HG03469 (cell line): ENCODE results near the gene SLC40A1.
"Not testable (repeated sequence)": the region's sequence is repeated elsewhere in the genome, so short reads cannot be mapped to it uniquely, and the experiment has no call there.

Experiments used
- ATAC-seq: cut with Tn5 transposase; IDR thresholded peaks from one replicate; pipeline ENCODE4 v1.9.1; 2021; ENCODE audit warnings: mild to moderate bottlenecking, moderate library complexity, moderate number of reproducible peaks; ENCODE audit not compliant: unreplicated experiment

The SLC40A1 gene

DNA sequence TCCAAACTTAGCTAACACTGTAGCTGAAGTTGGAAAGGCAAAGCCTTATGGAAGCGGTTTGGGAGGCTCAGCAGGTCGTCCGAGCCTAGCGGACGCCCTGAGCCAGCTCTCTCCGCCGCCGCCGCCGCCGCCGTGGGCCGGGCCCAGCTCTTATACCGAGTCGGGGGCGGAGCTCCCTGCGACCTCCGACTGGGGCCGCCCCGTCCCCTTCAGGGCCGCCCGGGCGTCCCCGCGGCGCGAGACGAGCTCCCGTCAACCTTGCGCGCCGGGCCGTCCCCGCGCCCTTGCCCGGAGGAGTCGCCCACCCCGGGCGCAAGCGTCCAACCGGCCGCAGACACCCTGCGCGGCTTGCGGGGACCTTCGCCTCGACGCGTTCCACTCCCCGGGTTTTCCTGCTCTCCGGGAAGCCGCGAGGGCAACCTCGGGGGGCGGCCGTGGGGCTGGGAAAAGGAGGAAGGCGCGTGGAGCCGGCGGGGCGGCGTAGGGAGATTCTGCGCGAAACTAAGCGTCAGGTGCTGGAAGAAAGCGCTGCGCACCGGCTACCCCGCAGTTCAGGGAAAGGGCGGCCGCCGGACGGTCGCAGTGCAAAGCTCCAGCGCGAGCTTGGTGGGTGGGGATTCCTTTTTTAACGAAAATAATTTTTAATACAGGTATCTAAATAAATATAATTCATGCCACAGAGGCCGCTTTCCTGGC is at the start of gene SLC40A1:
Gene SLC40A1 (minus strand): TSS at position 129 of the 696 bp plus-strand sequence. CDS start 326 bp downstream, outside the sequence.
- ATAC-seq, result no peak

DNA sequence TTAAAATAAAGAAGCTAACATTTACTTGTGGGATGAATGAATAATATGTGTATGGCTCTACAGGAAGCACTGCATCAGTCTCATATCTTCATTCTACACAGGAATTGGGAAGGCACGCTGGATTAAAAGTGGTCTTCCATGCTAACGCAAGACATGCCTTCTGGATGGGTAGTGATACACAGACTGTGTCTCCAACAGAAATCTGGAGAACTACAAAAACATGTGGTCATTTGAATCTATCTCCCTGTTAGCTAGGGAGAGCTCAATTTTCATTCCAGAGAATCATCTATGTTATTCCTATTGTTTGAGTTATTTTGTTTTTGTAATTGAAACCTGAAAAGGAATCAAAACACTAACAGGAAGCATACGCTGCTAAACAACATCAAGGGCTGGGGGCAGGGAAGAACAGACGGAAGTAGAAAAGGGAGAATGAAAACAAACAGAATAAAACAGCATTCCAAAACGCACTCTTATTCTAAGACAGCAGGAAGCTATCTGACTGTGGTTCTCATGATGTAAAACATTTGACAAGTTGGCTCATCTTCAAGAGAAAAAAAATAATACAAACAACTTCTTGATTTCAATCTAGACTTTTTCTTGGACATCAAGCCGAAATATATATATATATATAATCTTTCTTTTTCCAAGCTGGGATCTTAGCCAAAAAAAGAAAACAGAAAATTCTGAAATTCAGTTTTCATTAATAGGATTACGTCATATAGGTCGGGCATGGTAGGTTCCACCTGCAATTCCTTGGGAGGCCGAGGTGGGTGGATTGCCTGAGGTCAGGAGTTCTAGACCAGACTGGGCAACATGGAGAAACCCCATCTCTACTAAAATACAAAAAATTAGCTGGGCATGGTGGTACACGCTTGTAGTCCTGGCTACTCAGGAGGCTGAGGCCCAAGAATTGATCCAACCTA is 49.2 kb upstream of the SLC40A1 start:
- no peak for ATAC-seq

- ATAC-seq, result no peak
These were observed 48.4 kb upstream of the SLC40A1 start for GRCh38 chr2:189628817-189629530.

DNA sequence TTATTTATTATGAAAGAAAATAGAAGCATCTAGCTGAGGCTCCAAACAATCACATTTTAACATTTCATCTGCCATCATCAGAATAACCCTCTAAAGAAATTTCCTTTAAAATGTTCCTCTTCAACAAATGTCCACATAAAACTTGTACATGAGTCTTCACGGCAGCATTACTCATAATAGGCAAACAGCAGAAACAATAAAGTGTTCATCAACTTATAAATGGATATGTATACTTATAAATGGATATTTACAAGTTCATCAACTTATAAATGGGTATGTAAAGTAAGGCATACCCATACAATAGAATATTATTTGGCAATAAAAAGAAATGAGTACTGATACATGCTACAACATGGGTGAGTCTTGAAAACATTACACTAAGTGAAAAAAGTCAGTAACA is 47.2 kb upstream of the SLC40A1 start:
- no peak for ATAC-seq

DNA sequence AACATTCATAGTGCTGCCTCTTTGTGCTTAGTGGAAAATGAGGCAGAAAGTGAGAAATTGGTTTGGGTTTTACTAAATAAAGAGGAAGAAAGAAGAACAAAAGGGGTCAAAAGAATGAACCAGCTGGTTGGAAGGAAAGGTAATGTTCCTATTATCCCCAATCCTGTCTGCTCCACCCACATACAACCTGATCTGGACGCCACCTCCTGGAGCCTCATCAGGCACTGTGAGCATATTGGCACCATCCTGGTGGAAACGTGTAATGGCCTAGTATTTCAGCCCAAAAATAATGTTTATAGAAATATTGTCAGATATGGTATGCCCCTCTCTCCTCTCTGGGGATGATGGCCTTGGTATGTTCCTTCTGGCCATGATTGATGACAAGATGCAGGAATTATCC is 45.0 kb upstream of the SLC40A1 start:
- ATAC-seq, result no peak

DNA sequence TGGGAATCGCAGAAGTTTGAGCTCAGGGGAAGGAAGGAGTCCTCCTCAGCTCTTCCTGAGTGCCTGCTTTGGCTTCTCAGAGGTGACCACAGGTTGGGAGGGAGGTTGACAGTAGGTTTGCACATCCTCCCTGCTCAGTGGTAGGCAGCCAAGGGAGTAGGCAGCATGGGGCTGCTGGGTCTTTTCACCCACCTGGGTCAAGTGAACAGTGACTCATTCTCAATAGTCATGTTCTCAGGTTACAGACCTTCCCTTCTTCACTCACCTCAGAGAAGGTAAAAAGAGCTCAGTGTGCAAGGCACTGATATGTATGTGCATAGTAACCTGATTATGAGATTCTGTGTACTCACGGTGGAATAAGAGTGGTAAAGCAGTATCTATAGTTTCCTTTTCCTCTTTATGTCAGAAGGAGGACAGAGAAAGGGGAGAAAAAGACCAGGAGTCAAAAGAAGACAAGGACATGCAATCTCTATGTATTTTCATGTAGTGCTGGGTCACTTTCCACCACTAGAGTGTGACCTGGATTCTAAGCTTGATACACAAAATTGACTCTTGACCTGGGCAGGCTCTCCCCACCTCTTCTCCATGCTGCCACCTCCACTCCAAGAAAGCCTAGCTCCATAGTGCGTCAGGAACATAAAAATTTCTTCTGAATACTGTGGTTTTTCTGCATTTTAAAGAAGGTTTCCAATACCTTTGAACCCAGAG is 44.2 kb upstream of the SLC40A1 start:
- ATAC-seq, result no peak

GRCh38 chr2:189623049-189623448 is 42.5 kb upstream of the SLC40A1 start:
- ATAC-seq, result no peak

- no peak for ATAC-seq
These were observed 41.2 kb upstream of the SLC40A1 start for GRCh38 chr2:189621781-189622180.

DNA sequence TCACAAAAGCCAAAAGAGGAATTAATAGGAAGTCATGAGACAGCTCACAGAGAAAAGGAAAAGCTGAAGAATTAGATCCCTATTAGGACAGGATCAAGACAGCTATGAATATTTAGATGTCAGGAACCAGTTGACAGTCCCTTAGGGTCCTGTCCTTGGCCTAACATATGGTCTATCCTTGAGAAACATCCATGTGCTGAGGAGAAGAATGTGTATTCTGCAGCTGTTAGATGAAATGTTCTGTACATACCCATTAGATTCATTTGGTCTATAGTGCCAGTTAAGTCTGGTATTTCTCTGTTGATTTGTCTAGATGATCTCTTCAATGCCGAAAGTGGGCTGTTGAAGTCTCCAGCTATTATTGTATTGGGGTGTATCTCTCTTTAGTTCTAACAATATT is 37.6 kb upstream of the SLC40A1 start:
- no peak for ATAC-seq

GRCh38 chr2:189614585-189614984 is 34.0 kb upstream of the SLC40A1 start:
- no peak for ATAC-seq

GRCh38 chr2:189613650-189614420 is 33.2 kb upstream of the SLC40A1 start:
- ATAC-seq, result no peak

DNA sequence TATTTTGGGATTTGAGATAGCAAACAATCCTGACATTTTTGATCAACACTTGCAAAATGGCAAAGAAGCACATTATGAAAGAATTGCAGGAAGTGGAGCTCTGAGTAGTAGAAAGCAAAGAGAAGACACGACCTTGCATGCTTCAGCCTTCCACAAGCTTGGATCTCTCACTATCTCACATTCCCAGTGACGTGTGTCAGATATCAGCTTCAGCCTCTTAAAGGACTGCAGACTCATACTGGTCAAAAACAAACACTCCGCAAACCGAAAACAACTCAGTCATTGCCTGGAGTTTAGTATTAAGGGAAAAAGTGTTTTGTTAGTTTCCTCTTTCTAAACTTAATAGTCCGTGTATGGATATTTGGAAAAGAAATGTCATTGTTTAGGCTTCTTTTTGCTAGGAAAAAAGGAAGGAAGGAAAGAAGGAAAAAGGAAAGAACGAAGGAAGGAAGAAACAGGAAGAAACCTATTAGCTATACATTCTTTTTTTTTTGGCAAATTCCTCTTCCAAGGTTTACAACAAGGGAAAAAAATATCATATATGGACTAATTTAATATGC is 32.6 kb upstream of the SLC40A1 start:
- ATAC-seq, result no peak

DNA sequence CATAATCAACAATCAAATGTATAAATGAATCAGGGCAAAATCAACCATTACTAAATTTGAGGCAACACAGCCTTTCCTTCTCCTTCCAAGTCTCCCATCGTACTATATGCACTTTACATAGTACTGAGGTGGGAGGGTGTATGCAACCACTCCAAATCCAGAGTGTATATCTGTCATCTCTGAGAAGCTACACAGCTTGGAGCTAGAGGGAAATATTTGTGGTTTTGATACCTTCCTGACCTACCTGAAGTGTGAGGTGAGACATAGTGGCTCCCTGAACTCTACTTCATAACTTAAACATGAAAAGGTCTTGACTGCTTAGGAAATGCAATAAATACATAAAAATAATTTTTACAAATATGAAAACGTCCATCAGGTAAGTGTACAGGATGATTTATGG is 30.1 kb upstream of the SLC40A1 start:
- no peak for ATAC-seq

DNA sequence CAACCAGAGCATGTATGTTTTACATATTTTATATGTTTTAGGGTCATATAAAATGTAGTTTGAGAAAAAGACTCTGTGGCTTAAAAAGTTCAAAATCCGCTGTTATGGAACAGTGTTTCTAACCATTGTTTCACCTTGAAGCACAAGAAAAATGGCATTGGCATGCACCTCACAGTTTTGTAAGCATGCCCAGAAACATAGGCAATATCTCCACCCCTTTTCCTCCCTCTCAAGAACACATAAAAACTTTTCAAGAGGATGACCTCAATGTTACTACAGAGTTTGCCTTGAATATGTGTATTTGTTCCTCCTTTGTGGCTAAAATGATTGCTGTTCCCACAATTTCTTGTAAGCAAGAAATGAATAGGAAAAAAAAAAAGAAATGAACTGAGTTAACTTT is 29.3 kb upstream of the SLC40A1 start:
- no peak for ATAC-seq

DNA sequence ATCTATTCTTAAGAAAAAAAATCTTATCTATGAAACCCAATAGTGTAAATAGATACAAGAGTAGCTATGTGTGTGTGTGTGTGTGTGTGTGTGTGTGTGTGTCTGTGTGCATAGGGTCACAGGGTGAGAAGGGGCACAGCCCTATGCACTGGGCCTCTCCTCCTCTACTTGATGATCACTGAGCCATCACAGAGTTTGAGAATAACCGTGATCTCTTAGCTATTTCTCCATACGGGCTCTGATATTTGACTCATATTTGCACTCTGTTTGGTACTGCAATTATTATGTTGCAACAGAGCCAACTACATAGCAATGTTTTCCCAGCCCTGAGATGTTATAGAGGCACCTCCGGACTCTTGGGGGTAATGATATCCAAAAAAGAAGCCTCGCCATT is 28.8 kb upstream of the SLC40A1 start:
- ATAC-seq, result no peak

GRCh38 chr2:189608795-189609422 is 28.3 kb upstream of the SLC40A1 start:
- ATAC-seq, result no peak

GRCh38 chr2:189608170-189608569 is 27.6 kb upstream of the SLC40A1 start:
- ATAC-seq, result no peak

DNA sequence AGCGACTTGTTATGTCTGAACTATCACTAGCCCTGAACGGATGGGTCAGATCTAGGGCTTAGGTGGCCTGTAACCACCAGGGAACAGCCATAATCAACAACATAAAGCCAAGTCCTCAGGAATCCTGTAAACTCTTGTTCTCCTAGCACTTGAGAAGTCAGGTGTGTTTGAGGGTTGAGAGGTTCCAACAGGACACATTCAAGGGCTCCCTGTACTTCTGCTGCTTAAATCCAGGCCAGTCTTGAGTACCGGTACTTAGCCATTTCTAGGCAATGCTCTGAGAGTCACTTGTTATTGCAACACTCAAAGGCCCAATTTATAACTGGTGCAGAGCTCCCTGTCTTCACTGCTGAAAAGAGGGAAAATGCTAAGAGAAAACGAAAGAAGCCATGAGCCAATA is 21.6 kb upstream of the SLC40A1 start:
- no peak for ATAC-seq

- not testable (repeated sequence) for ATAC-seq
These were observed 21.1 kb upstream of the SLC40A1 start for GRCh38 chr2:189601652-189602051.
